Thoracic aorta (tissue), 2 donors: ENCODE data around the gene RPAP2. TPM values are rescaled to one million over a fixed set of nuclear protein-coding genes. Genes with fewer than 3 reads are reported as not detected.

Experiments
- ATAC-seq: fragments of 150-250 bp; one replicate; pipeline ENCODE4 v1.8.0; 2017; ENCODE audit warnings: low read depth; ENCODE audit not compliant: insufficient number of reproducible peaks, low FRiP score
- DNase-seq: peaks from one replicate; pipeline ENCODE4 v3.0.0-alpha.2; 2020; ENCODE audit warnings: low spot score
- H3K27ac ChIP-seq, 2 donors: fragments of 200-600 bp; sonication (generic); 1 replicate in 1 of 2; 2 replicates in 1 of 2; pipeline ENCODE4 v1.5.1; 2016; ENCODE audit warnings: mild to moderate bottlenecking in 2 of 2, moderate library complexity in 2 of 2
- H3K27me3 ChIP-seq: fragments of 200-600 bp; sonication (generic); replicated peaks from 2 replicates; pipeline ENCODE4 v1.6.0; 2016; ENCODE audit warnings: mild to moderate bottlenecking; ENCODE audit not compliant: insufficient read depth
- H3K36me3 ChIP-seq: fragments of 200-600 bp; sonication (generic); one replicate; pipeline ENCODE4 v1.5.1; 2016
- H3K4me1 ChIP-seq, 2 donors: fragments of 200-600 bp; sonication (generic); 1 replicate in 1 of 2; 2 replicates in 1 of 2; pipeline versions ENCODE4 v1.5.1 to v1.6.0; 2016; ENCODE audit warnings: low read depth in 2 of 2, mild to moderate bottlenecking in 1 of 2; ENCODE audit not compliant: control insufficient read depth in 1 of 2
- H3K4me3 ChIP-seq: fragments of 200-600 bp; sonication (generic); 2 replicates; pipeline ENCODE4 v1.5.1; 2016; ENCODE audit warnings: mild to moderate bottlenecking
- H3K9me3 ChIP-seq: fragments of 200-600 bp; sonication (generic); 2 replicates; pipeline ENCODE4 v1.5.1; 2016
- total RNA-seq, 2 donors: library from RNA; depleted of rRNA; stranded (reverse); fragments of >200 nt; gene quantifications; one replicate each; pipeline versions ENCODE4 v1.1.0 to v1.2.3, GENCODE V29; 2016
- TF ChIP-seq, protein P1 (sequence below): fragments of 200-600 bp; sonication (generic); IDR thresholded peaks from one replicate; pipeline ENCODE4 v1.5.1; 2019; ENCODE audit warnings: antibody characterized with exemption

The RPAP2 gene
- total RNA-seq, 2 donors from 2014 or later: 7.0 to 11.2 TPM

DNA sequence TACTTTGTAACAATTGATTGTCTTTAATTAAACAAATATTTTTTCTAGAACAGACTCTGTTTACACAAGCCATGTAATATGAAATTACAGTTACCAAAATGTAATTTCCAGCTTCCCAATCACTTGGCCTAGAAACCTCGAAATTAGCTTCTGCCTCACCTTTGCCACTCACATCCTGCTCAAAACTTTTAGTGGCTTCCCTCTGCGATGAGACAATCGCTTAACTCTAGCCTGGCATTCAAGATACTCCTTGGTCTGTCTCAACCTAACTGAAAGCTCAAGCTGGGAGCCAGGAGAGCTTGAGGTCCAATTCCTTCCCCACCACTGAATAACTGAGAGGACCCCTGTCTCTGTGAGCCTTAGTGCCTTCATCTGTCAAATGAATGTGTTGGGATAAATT lies 145.0 kb downstream of the RPAP2 start:
- H3K4me1 ChIP-seq: no peaks in the 10 kb centered on the region
- H3K27ac ChIP-seq: no peak overlapping the region
- DNase-seq (no peak), ATAC-seq (no peak)
- no peak overlapping the region for H3K4me3 ChIP-seq
- H3K27me3 ChIP-seq: no peaks in the 10 kb centered on the region
- H3K9me3 ChIP-seq: no peaks in the 10 kb centered on the region
- no peaks in the 10 kb centered on the region for H3K36me3 ChIP-seq
- TF ChIP-seq, protein P1, sequence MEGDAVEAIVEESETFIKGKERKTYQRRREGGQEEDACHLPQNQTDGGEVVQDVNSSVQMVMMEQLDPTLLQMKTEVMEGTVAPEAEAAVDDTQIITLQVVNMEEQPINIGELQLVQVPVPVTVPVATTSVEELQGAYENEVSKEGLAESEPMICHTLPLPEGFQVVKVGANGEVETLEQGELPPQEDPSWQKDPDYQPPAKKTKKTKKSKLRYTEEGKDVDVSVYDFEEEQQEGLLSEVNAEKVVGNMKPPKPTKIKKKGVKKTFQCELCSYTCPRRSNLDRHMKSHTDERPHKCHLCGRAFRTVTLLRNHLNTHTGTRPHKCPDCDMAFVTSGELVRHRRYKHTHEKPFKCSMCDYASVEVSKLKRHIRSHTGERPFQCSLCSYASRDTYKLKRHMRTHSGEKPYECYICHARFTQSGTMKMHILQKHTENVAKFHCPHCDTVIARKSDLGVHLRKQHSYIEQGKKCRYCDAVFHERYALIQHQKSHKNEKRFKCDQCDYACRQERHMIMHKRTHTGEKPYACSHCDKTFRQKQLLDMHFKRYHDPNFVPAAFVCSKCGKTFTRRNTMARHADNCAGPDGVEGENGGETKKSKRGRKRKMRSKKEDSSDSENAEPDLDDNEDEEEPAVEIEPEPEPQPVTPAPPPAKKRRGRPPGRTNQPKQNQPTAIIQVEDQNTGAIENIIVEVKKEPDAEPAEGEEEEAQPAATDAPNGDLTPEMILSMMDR: no peak

DNA sequence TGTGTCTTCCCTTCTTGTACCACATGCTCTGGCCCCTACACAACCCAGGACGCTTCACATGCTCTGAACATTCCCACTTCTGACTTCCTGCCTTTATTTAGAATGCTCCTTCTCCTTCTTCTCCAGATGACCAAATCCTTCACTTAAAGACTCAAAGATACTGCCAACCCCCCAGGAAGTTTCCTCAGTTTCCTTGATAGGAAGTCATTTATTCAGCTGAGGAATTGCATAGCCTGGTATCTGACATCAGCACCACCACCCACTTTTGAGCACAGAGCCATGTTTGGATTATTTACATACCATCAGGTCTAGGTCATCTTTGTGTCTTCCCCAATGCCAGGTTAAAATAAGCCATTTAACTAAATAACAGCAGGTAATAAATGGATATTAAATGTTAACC lies 145.5 kb downstream of the RPAP2 start:
- no peaks in the 10 kb centered on the region for H3K27me3 ChIP-seq
- no peak overlapping the region for H3K4me3 ChIP-seq
- no peaks in the 10 kb centered on the region for H3K9me3 ChIP-seq
- H3K27ac ChIP-seq: no peak overlapping the region
- ATAC-seq: no peak
- H3K36me3 ChIP-seq: no peaks in the 10 kb centered on the region
- no peak for DNase-seq
- H3K4me1 ChIP-seq: no peaks in the 10 kb centered on the region
- TF ChIP-seq, protein P1: no peak

DNA sequence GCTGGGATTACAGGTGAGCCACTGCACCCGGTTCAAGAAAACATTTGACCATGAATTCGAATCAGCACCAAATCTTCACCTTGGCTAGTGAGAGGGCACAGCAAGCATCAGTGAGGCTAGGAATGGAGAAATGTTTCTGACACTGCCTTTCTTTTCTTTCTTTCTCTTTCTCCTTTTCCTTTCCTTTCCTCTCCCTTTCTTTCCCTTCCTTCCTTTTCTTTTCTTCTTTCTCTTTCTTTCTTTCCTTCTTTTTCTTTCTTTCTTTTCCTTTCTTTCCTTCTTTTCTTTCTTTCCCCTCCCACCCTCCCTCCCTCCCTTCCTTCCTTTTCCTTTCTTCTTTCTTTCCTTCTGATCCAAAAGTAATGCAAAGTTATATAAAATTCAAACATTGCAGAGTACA lies 147.0 kb downstream of the RPAP2 start:
- DNase-seq: no peak
- Histone ChIP-seq H3K9me3 (no peaks in the 10 kb centered on the region), H3K4me1 (no peaks in the 10 kb centered on the region), H3K27me3 (no peaks in the 10 kb centered on the region), H3K27ac (no peak overlapping the region), H3K36me3 (no peaks in the 10 kb centered on the region), H3K4me3 (no peak overlapping the region)
- ATAC-seq: no peak
- TF ChIP-seq, protein P1: no peak

DNA sequence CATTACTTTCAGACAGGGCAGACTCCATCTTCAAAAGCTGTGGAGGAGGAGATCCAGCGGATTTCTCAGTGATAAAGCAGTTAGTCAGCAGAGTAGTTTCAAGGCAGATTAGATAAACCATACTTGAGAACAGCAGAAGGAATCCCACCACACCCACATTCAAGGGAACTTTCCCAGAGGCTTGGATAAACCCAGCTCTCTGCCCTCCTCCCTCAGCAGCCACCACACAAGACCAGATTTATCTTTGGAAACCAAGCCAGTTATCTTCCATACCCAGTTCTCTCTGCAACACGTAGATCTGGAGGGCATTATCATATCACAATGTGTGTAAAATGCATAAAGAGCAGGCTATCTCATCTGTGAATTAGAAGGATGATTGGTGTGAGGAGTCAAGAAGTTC lies 147.7 kb downstream of the RPAP2 start:
- Histone ChIP-seq H3K27me3 (no peaks in the 10 kb centered on the region), H3K9me3 (no peaks in the 10 kb centered on the region), H3K36me3 (no peaks in the 10 kb centered on the region), H3K4me3 (no peak overlapping the region), H3K27ac (no peak overlapping the region), H3K4me1 (no peaks in the 10 kb centered on the region)
- DNase-seq (no peak), ATAC-seq (no peak)
- TF ChIP-seq, protein P1: no peak

DNA sequence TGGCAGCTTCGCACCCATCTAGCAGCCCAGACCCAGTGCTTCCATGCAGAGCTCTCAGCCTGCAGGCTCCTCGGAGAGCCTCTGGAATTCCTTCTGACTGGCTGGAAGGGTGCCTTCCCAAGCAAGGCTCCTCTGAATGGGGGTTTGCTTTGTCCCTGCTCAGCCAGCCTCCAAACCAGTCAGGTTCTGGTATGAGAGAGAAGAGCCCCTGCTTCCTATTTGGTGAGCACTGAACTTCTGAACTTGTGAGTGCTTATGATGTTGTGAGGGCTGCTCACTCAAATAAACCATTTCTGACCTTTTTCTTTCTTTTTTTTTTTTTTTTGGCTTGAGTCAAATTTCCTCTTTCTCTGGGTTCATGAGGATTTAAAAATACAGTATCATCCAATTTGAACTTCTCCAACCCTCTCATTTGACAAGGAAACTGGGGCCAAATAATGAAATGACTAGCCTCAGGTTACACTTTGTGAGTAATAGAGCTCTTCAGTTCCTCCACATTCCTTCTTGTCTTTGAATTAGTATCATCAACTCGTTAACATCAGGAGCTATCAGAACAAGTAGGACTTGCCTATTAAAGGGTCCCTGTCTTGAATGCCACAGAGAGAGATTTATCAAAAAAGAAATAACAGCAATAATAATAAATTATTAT lies 148.3 kb downstream of the RPAP2 start:
- no peak for DNase-seq
- TF ChIP-seq, protein P1: no peak
- Histone ChIP-seq H3K27me3 (no peaks in the 10 kb centered on the region), H3K27ac (no peak overlapping the region), H3K9me3 (no peaks in the 10 kb centered on the region), H3K36me3 (no peaks in the 10 kb centered on the region), H3K4me3 (no peak overlapping the region), H3K4me1 (no peaks in the 10 kb centered on the region)
- ATAC-seq: no peak
